ENCODE results near the gene LRRC3C.

GRCh38 chr17:39923230-39923629, 4.3 kb upstream of the LRRC3C start:
- TF ChIP-seq CTCF (IDR thresholded peaks at IDR 0.05) (no peak), POLR2A (IDR thresholded peaks at IDR 0.05) (no peak)
